Activated gamma-delta T cell treated with anti-CD3 and anti-CD28 coated beads, Interleukin-2, amount 50 U/mL, for 16 hours (primary cell): ENCODE results near the gene SETD1B.
"Not testable (repeated sequence)": the region's sequence is repeated elsewhere in the genome, so short reads cannot be mapped to it uniquely, and the experiment has no call there.

Experiments
- DNase-seq: peaks from one replicate; pipeline ENCODE4 v3.0.0-alpha.2; 2020; ENCODE audit warnings: low read depth

Gene SETD1B

DNA sequence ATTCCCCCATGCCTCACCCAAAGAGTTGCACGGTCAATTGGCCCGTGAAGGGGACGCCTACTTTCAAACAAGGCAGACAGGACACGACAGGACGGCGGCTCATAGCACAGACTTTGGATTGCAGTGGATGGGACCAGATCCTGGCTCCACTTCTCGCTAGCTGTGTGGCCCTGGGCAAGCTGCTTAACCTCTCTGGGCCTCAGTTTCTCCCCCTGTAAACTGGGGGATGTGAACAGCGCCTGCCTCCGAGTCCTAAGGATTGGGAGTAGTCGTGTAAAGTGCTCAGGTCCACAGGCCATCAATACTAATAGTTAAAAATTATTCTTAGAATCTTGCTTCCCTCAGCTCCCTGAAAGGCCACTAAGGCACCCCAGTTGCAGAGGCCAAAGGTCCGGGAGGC lies 23.4 kb upstream of the SETD1B start:
- DNase-seq: no peak

DNA sequence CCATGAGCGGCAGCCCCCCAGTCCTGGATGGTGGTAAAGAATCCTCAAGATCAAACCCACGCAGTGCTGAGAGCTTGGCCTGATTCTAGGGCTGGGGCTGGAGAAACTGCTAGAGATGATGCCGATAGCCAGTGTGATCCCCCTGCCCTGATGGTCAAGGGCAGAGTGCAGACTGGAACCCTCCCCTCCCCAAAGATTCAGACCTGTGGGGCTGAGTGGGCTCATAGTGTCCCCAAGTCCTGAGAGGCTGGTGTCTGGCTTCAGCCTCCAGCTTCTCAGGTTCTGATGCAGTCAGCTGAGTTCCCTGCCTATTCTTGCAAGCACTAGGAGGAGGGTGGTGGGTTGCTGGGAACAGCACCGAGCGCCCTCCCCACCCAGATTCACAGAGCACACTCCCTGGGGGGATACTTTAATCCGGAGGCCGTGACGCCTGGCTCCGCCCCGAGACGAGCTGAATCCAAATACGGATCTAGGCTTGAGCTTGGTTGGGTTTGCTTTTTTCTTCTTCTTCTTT lies 22.3 kb upstream of the SETD1B start:
- no peak for DNase-seq

DNA sequence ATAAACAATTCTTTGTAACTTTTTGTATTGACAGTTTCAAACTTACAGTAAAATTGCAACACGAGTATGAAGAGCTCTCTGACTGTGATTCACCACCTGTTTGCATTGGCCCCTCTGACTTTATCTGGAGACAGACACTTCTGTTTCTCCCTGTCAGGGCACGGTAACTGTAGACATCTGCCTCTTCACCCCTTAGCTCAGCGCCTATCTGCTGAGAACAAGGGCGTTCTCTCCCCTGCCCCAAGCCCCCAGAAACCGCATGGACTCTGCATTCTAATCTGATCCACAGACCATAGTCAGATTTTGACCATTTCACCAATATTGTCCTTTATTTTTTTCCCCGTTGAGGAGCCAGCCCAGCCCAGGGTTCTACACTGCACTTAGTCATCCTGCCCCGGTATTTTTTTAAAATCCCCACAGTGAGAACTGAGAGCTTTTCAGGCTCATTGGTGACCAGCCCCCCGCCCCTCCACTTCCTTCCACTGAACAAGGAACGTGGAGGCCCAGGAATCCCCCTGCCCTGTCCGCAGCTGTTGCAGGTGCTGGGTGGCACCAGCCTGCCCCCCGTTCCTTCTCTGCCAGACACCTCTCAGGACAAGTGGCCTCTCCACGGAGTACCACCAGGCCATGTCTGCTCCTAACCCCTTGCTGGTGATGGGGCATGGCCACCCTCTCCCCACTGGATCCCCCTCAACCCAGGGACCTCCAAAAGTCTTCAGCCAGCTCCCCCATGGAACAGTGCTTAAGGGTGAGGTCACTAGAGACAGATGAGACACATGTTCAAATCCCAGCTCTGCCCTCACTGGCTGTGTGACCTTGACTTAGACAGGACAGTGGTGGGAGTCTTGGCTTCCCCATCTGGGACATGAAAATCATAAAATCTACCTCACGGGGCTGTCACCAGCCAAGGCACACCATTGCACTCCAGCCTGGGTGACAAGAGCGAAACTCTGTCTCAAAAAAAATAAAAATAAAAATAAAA lies 21.5 kb upstream of the SETD1B start:
- no peak for DNase-seq

DNA sequence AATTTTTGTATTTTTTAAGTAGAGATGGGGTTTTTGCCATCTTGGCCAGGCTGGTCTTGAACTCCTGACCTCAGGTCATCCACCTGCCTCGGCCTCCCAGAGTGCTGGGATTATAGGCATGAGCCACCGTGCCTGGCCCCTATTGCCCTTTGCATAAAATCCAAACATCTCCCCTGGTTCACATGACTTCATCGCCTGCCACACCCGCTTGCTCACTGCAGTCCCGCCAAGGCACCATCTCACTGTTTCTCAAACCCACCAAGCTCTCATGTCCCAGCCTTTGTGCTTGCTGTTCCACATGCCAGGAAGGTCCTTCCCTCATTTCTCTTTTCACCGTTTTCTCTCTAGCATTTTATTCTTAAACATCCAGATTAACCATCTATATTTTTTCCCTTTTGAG lies 20.0 kb upstream of the SETD1B start:
- DNase-seq: no peak

DNA sequence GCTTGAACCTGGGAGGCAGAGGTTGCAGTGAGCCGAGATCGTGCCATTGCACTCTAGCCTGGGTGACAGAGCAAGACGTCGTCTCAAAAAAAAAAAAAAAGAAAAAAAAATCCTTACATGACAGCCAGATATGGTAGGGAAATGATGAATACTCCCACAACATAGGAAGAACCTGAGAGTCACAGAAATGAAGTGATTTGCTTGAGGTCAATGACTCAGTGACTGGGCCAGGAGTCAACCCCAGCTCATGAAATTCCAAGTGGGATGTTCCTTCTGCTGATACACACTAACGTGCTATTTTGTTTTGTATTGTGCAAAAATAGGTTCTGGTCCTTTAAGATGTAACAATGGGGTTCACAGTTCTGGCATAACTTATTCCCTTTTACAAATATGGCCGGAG lies 19.3 kb upstream of the SETD1B start:
- no peak for DNase-seq

DNA sequence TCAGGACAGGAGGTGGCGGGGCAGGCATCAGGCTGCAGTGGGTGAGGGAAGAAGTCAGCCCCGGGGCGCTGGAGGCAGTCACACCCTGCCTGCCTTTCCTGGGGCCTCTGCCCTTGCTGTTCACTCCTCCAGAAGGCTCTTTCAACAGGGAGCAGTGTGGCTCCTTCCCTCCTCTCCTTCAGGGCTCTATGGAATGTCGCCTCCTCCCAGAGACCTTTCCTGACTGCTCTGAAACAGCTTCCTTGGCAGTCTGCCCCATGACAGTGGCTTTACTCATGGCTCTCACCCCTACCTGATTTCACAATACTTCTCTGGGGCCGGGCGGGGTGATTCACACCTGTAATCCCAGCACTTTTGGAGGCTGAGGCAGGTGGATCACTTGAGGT lies 17.4 kb upstream of the SETD1B start:
- DNase-seq: no peak

DNA sequence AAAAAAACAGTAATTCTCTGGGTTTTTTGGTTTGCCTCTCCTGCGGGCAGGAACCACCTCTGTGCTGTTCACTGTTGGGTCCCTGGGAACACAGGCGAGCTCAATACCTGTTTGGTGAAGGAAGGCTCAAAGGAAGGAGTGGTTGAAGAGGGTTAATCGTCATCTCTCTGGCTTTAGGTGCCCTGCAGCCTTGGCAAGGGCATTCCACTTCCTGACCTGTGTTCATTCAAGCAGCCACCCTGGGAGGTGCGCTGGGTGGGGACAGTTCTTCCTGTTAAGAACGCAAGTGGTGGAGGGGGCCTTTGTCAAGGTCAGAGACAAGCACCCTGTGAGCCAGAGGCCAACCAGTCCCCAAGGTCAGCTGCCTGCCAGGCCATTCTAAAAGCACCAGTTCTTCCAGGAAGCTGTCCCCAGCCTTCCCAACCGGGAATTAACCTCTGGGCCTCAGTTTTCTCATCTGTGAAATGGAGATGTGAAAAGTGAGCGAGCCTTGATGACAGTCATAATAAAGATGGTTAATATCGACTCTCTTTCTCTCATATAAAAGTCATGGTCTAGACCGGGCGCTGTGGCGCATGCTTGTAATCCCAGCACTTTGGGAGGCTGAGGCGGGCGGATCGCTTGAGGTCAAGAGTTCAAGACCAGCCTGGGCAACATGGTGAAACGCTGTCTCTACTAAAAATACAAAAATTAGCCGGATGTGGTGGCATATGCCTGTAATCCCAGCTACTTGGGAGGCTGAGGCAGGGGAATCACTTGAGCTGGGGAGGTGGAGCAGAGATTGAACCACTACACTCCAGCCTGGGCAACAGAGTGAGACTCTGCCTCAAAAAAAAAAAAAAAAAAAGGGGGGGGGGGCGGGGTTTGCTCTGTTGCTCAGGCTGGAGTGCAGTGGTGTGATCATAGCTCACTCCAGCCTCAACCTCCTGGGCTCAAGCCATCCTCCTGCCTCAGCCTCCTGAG lies 16.5 kb upstream of the SETD1B start:
- DNase-seq: no peak

DNA sequence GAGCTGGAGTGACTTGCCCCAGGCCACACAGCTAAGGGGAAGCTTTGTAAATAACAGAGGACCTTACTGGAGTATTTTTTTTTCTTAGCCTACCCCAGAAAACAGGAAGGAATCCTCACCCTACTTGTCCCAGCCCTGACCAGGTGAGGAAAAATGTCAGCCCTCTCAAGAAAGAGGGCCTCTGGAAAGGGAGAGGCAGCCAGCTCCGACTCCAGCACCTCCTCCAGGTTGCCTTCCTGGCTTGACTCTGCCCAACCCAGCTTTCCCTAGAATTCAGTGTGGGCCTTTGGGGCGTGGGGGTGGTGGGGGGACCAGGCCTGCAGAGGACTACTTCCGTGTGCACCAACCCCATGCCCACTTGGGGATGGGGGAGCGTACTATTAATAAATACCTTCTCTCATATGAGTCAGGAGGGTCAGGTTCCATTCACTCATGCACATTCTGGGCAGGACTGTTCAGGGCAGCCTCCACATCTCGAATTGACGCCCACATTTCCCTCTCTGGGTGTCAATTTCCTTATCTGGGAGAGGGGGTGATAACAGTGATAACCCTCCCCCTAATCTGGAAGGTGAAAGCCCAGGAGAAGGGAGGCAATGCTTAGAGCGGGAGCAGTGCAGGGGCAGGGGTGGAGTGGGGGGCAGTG lies 15.5 kb upstream of the SETD1B start:
- no peak for DNase-seq

DNA sequence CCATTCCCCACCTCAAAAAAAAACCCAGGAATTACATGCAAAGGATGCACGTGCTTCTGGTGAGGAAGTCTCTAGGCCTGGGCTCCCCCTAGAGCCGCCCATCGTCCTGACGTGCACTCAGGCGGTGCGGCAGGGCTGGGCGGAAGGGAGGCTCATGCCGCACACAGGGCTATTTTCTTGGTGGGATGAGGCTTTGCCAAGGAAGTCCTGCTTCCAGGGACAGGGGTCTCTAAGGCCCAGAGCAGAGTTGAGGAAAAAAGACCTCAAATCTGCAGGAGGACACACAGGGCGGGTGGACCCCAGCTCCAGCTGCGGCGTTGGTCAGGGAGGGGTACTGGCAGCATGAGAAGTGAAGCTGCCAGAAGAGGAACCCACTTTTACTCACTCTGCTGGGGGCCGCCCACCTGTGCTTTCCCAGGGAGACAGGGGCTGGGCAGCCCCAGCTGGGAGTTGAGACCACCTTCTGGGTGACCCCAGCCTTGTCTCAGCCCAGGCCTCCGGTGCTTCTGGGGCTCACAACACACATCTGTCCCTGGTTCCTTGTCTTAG lies 14.5 kb upstream of the SETD1B start:
- DNase-seq: no peak

DNA sequence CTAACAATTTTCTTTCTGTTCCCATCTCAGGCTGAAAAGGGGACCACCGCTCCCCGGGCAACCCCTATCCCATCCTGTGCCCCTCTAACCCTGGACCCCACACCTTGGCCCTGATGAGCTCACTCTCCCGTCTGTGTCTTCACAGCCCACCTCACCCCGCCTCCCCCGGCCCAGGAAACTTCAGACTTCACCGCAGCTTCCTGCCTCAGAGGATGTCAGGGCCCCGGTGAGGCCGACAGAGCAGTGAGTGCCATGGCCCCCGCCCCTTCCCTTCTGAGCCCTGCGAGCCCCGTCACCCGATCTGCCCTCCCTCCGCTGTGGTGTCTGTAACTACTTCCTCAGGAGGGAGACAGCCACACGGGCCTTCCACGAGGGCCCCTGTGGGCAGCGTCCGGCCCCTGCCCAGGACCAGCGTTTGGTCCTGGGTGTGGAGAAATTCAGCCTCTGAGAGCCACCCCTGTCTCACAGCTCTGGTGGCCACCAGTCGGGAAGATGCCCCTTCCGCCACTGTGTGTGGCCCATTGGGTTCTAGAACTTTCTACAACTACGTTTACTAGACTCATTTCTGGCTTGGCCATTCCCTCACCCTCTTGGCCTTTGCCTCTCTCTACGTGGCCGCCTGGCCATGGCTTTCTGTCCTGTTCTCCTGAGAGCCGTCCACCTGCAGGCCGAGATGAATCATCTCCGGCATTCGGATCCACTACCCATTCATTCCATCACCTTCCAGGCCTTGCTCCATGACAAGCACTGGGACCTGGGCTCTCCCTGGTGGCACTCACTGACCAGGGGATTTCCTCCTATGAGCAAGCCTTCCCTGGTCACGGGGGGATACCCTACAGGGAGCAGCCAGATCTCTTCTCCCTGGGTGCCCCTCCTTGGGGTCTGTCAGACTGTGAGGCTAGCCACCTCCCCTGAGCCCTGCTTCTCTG lies 13.7 kb upstream of the SETD1B start:
- peak; percentile 94 for DNase-seq

DNA sequence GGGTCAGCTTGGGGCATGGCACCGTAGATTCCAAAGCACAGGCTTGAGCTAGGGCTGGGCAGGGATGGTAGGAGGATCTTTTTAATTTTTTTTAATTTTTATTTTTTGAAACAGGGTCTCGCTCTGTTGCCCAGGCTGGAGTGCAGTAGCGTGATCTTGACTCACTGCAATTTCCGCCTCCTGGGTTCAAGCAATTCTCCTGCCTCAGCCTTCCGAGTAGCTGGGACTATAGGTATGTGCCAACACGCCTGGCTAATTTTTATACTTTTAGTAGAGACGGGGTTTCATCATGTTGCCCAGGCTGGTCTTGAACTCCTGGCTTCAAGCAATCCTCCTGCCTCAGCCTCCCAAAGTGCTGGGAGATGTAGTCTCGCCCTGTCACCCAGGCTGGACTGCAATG lies 13.0 kb upstream of the SETD1B start:
- not testable (repeated sequence) for DNase-seq

DNA sequence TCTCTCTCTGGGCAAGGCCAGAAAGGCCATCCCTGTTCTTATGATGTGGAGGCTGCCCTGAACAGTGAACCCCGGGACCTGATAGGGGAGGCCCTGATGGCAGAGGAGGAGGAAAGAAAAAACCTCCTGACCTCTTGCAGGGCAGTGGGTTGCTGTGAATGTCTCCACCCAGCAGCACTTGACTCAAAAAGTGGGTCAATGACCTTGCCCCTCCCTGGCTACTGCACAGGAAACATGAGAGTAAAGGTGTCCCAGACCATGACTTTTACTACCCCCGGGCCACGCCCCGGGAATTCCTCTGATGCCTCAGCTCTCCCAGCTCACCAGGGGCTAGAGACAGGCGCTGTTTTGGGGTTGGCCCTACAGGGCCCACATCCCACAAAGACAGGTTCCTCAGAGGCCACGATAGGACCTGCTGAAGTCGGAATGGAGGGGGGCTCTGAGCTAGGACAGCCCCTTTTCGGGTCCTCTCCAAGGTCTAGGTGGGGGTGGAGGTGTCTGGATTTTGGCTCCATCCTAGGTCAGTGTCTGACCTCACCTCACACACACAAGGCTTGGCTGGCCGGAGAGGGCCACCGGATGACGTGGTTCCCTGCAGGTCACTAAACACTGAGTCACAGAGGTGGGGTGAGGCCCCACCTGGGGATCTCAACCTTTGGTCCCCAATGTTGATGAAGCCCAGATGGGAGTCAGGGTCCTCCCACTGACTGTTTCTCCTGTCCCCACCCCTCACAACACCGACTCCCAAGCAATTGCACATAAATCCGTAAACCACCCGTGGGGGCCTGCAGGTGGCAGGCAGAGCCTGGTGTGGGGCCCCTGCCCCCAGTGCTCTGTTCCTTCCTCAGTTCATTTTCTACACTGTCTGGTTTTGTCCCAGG lies 11.9 kb upstream of the SETD1B start:
- DNase-seq: no peak

DNA sequence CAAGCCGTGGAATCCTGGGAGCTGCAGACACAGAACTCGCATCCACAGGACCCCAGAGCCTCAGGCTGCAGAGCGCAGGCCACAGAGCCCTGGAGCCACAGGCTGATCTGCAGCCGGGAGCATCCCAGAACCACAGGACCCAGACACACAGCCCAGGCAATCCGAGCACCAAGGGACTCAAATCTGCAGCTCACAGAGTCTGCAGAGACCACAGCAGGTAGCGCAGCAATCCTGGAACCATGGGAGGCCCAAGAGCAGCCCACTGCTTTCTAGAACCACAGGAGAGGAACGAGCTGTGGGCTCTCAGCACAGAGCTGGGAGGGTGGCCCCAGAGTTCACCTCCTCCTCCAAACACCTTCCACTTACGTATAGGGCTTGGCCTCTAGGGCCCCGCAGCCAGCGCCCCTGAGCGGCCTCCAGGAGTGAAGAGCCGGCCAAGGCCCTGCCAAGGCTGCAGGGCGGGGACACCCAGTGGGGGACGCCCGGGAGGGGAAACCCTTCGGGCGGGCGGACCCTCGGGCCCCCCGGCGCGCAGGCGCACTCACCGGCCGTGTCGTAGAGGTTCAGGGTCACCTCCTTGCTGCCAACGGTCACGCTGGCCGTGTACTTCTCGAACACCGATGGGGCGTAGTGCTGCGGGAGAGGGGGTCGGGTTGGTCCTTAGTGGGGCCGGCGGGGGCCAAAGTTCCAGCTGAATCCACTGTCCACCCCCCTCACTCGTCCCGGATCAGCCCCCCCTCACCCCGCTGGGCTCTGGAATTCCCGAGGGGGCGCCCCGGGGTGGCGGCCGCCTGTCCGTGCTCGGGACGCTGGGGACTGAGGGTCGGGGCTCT lies 11.0 kb upstream of the SETD1B start:
- no peak for DNase-seq

DNA sequence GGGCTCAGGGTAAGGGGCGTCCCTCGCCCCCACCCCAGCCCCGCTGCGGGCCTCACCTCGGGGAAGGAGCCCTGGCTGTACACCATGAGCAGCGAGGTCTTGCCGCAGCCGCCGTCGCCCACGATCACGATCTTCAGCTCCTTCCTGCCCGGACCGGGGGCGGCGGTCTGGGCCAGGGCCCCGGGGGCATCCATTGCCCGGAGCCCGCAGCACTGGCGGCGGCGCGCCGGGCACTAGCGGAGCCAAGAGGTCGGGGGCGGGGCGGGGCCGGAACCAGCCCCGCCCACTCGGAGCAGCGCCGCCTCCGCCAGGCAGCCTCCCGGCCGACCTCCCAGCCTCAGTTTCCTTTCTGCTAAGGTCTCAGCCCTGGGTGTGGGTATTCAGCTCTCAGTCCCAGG lies 10.4 kb upstream of the SETD1B start, which contains the start of gene RHOF:
TSS of gene RHOF (minus strand) at position 249 of the 398 bp plus-strand sequence. CDS start at position 194, 55 bp downstream.
- no peak for DNase-seq

DNA sequence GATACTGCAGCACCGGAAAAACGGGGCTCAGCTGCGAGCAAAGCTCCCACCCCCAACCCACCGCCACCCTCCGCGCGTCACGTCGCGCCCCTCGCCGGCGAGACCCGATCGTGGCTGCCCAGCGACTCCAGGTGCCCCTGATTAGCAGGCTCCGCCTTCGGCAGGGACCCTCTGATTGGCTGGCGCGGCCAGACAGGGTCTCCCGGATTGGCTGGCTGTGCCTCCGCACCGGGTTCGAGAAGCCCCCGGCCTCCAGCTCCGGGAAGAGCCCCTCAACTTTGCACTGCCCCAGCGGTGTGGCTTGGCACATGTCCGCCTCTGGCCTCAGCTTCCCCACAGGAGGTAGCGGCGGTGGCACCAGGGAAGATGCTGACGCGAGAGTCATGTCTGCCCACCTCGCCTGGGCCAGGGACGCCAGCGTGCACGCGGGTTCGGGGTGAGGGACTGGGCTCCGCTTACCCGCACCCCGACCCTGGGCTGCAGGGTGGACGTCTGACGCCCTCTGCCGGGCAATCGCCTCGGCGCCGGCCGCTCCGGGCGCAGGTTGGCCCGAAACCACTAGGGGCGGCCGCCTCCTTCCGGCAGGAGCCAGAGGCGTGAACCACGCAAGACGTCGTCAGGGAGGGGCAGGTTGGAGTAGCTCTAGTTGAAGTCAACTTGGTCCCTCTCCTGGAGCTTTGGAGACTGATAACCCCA lies 9.8 kb upstream of the SETD1B start:
- DNase-seq: peak; percentile 93

DNA sequence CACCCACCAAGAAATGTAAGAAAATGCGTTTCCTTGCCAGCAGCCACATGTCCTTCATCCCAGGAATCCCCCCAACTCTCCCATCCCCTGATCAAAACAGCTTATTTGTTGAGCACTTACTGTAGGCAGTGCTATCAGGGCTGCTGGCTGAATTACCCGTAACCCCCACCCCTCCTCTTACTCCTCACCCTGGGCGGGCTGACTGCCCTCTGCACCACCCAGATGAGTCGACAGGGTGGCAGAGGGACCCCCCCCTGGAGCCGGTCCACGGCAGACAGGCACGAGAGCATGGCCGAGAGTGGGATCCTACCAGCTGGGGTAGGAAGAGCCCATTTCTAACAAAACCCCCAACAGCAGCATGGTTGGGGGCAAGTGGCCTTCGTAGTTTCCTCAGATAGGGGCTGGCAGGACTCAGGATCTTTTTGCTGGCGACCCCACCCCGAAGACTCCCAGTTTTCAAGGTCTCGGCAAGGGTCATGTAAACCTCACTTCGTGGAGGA lies 9.2 kb upstream of the SETD1B start:
- DNase-seq: no peak

DNA sequence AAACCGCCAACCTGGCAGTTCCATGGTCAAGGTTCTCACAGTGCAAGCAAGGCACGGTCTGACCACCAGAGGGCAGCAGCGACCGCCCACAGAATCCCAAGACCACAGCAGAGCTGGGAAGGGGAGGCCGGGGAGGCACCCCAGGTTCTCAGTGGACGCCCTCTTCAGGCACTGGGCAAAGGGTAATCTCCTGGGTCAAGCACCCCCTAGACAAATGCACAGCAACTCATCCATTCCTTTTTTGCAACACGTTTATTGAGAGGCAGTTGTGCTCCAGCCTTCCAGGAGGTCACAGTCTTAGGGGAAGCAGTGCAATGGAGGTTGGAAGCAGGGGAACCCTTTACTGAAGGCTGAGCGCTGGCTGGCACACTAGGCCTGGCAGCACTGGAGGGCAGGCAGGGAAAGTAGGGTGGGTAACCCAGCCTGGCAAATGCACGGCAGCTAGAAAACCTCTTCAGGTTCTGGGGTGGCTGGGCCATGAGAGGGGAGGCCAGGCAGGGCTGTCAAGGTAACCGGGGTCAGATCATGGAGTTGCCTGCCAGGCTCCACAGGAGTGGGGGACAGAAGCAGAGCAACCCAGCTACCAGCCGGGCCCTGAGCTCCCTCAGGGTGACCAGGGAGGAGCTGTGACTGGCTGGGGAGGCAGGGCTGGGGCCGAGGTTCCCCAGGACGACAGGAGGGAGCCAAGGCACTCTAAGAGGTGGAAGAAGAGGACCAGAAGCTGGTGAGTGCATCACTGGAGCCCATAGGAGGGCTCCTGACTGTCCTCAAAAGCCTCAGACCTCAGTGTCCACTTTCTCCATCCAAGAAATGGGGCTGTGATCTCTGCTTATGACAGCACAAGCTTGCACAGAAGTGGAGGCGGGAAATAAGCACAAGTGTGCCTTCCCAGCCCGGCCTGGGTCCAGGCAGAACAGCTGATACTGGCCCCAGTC lies 8.5 kb upstream of the SETD1B start:
- DNase-seq: peak; percentile 78
